IPS-18c (cell line): ENCODE data around the gene DLX4.

Experiments used
- H3K4me3 ChIP-seq: 2 replicates; pipeline ENCODE4 v1.7.0; 2013; ENCODE audit warnings: low read depth, mild to moderate bottlenecking, low read length, moderate library complexity; ENCODE audit not compliant: insufficient read depth
- H3K9me3 ChIP-seq: one replicate; pipeline ENCODE4 v1.6.1; 2013; ENCODE audit warnings: mild to moderate bottlenecking, low read length, moderate library complexity; ENCODE audit not compliant: control insufficient read depth, insufficient read depth

The DLX4 gene

GRCh38 chr17:49976163-49976827 lies 7.3 kb downstream of the DLX4 start:
- H3K4me3 ChIP-seq: no peak overlapping the region
- no peaks in the 10 kb centered on the region for H3K9me3 ChIP-seq

DNA sequence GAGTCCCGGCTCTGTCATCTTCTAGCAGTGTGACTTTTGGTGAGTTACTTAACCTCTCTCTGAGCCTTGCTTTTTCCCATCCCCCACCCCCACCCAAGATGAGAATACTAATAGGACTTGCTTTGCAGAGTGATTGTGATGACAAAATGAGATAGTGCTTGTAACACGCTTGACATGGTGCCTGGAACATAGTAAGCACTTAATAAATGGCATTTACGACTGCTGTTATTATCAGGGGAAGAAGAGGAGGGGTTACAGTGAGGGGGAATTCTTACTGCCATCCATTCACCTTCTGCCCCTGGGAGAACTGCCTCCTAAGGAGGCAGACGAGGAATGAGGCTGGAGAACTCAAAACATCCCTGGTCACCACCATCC lies 7.8 kb downstream of the DLX4 start:
- Histone ChIP-seq H3K9me3 (no peaks in the 10 kb centered on the region), H3K4me3 (no peak overlapping the region)

DNA sequence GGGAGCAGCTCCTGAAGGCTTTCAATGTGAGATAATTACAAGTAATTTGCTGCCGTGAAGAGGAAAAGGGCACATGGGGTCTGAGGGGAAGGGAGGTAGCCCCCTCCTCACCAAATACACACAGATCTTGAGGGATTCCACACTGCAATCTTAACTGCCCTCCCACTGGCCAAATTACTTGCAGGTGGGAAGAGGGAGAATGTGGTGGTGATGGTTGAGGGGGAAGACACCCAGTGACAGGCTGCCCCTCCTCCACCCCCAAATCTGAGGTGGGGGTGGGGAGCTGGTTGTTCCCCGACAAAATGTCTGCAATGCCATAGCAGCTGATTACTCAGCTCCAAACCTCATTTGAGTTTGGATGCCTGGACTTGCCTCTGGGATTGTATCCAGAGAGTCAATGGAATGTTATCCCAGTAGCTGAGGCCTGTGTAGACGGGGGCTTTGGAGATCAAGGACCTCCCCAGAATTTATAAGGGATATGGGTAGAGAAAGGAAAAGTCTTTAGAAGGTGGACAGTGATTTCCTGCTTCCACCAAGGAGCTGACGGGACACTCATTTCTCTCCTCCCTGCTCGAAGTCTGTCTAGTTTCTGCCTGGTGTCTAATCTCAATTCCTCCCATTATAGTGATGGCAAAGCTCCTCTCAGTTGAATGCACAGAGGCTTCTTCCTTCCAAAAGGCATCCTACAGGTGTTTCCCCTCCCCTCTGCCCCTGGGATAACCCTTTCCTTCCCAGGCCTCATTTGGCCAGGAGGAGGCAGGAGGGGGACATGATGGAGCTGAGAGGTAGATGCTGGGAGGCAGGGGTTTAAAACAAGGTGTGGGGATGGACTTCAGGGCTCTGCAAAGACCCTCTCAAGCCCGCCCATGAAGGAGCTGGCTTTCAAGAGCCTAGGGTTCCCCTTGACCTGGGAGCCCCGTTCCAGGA lies 8.7 kb downstream of the DLX4 start:
- no peak overlapping the region for H3K4me3 ChIP-seq

GRCh38 chr17:49978501-49978900 lies 9.5 kb downstream of the DLX4 start:
- Histone ChIP-seq H3K4me3 (no peak overlapping the region), H3K9me3 (no peaks in the 10 kb centered on the region)

More for the DNA sequence above, 8.7 kb downstream of the DLX4 start:
- no peaks in the 10 kb centered on the region for H3K9me3 ChIP-seq

DNA sequence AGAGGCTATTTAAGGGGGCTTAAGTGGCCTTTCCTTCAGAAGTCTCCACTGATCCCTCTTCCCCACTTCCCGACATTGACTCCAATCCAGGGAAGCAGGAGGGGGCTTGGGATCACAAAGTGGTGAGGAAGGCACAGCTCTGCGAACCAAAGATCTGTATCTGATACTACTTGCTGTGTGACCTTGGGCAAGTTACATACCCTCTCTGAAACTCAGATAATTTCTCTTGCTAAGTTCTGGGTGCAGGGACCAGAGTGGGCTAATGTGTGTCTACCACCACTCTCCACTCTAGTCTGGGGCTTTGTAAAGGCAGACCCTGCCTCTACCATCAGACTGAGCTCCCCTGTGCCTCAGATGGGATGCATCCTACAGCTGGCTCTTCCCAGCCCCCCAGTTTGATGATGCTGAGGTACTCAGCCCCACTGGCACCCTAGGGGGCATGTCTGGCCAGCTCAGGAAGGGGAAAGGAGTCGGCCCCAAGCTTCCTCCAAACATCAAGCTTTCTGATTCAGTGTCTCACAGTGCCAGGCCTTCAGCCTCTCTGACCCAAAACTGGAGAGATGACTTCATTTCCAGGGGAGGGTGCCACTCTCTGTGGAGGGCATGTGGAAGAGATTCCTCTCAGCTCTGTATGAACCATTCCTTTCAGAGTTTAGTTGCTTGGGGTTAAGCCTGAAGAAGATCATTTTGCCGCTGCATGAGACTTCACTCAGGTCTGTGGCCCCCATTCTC lies 10.9 kb downstream of the DLX4 start:
- Histone ChIP-seq H3K4me3 (no peak overlapping the region), H3K9me3 (no peaks in the 10 kb centered on the region)

DNA sequence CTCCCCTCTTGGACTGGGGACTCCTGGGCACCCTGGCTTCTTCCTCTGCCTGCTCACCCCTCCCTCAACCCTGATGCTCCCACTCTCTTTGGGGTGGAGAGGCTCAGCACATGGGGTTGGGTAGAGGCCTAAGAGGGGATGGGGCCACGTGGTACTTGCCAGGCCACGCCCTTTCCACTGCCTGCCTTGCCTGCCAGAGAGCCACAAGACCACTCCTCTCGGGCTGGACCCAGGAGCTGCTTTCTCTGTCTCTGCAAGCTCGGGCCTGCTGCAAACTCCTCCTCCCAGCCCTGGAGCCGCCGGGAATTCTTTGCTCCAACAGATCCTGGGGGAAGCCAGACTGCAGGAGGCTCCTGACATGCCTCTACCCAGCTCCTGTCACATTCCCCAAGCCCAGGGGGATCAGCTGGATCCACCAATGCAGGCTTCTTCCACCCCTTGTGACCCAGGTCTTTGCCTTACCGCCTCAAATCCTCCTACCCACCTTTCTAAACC lies 11.8 kb downstream of the DLX4 start:
- H3K4me3 ChIP-seq: no peak overlapping the region
- H3K9me3 ChIP-seq: no peaks in the 10 kb centered on the region

DNA sequence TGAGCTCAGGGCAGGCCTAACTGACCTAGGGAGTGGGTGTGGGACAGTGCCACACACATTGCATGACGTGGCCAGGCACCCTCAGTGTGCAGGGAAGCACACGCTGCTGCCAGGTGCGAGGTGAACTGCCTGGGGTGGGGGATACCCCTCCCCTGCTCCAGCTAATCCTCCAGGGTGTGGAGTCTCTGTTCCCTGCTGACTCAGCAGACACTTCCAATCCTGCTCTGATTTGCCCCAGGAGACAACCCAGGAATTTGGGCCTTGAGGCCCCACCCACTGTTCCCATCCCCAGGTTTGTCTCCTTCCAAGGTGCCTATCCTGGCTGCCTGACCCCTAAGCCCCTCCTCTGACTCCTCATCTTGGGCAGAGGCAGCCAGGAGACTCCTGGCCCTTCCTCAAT lies 15.3 kb downstream of the DLX4 start:
- Histone ChIP-seq H3K4me3 (no peak overlapping the region), H3K9me3 (no peaks in the 10 kb centered on the region)

GRCh38 chr17:49984776-49985175 lies 15.8 kb downstream of the DLX4 start:
- no peaks in the 10 kb centered on the region for H3K9me3 ChIP-seq

GRCh38 chr17:49985310-49985990 lies 16.5 kb downstream of the DLX4 start:
- Histone ChIP-seq H3K4me3 (no peak overlapping the region), H3K9me3 (no peaks in the 10 kb centered on the region)

More at GRCh38 chr17:49984776-49985175, 15.8 kb downstream of the DLX4 start:
- no peak overlapping the region for H3K4me3 ChIP-seq

GRCh38 chr17:49986396-49987289 lies 17.7 kb downstream of the DLX4 start:
- no peak overlapping the region for H3K4me3 ChIP-seq
- H3K9me3 ChIP-seq: no peaks in the 10 kb centered on the region

- H3K4me3 ChIP-seq: no peak overlapping the region
- no peaks in the 10 kb centered on the region for H3K9me3 ChIP-seq
Measured at GRCh38 chr17:49987290-49987585, 18.2 kb downstream of the DLX4 start.

- Histone ChIP-seq H3K4me3 (no peak overlapping the region), H3K9me3 (no peaks in the 10 kb centered on the region)
Measured at GRCh38 chr17:49987681-49988441, 18.9 kb downstream of the DLX4 start.

- peaks cover under 1% of the 10 kb centered on the region for H3K9me3 ChIP-seq
Measured at GRCh38 chr17:49989518-49989880, 20.5 kb downstream of the DLX4 start.

DNA sequence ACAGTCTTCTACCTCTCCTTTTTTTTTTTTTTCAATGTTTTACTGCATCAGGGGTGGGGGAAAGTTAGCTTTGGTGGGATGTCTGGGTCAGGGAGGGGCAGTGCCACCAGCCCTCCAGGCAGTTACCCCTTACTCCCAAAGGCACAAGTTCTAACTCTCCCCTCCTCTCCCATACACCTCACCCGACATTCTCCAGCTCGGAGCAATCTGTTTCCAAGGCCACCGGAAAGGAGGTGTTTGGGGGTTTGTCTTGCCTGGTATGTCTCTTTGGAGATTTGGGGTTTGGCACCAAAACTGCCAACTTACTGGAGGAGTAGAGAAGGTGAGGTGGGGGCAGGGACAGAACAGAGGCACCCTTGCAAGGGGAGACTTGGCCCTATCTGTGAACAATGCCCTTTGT lies 21.3 kb downstream of the DLX4 start:
- no peak overlapping the region for H3K4me3 ChIP-seq
- H3K9me3 ChIP-seq: peaks cover 3% of the 10 kb centered on the region

More at GRCh38 chr17:49989518-49989880, 20.5 kb downstream of the DLX4 start:
- H3K4me3 ChIP-seq: no peak overlapping the region

DNA sequence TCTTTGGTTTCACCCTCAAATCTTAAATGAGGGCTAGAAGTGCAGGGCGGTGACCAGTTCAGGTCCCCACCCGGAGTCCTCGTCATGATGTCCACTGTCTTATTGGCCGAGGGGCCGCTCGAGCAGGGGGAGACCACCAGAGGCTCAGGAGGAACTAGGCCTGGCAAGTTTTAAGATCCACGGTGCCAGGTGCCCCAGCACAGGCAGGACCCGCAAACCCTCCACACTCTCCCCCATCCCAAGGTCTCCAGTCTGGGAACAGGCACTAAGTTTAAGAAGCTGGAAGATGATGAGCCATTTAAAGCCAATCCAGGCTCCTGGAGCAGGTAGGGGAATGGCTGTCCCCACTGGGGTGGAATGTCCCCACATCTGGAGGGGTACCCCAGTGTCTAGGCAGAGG lies 21.9 kb downstream of the DLX4 start:
- H3K4me3 ChIP-seq: no peak overlapping the region
- H3K9me3 ChIP-seq: peaks cover 3% of the 10 kb centered on the region

- Histone ChIP-seq H3K4me3 (no peak overlapping the region), H3K9me3 (peaks cover 3% of the 10 kb centered on the region)
Measured at GRCh38 chr17:49991409-49991808, 22.4 kb downstream of the DLX4 start.
